Fibroblast of skin of left quadriceps (primary cell): ENCODE results near the gene GRHL1.

Source experiments
- DNase-seq, 2 experiments: peaks; one replicate each; pipeline ENCODE4 v3.0.0-alpha.2; 2013; ENCODE audit warnings: low read depth in 2 of 2

The GRHL1 gene

GRCh38 chr2:9994462-9994861, 43.0 kb downstream of the GRHL1 start:
- no peak for DNase-seq

GRCh38 chr2:9995059-9995458, 43.6 kb downstream of the GRHL1 start:
- no peak for DNase-seq

GRCh38 chr2:9996321-9996720, 44.8 kb downstream of the GRHL1 start:
- DNase-seq, result no peak

GRCh38 chr2:9997936-9998335, 46.4 kb downstream of the GRHL1 start:
- DNase-seq, result no peak

GRCh38 chr2:9998916-9999654, 47.6 kb downstream of the GRHL1 start:
- no peak for DNase-seq

GRCh38 chr2:9999693-10000092, 48.2 kb downstream of the GRHL1 start:
- no peak for DNase-seq

GRCh38 chr2:10000541-10000940, 49.0 kb downstream of the GRHL1 start:
- DNase-seq, result no peak

GRCh38 chr2:10001586-10001985, 50.1 kb downstream of the GRHL1 start:
- no peak for DNase-seq

GRCh38 chr2:10002109-10002508, 50.6 kb downstream of the GRHL1 start:
- DNase-seq, result no peak

GRCh38 chr2:10002681-10003080, 51.2 kb downstream of the GRHL1 start:
- no peak for DNase-seq

- DNase-seq, result no peak
Observed at GRCh38 chr2:10003206-10004125, 52.0 kb downstream of the GRHL1 start.

- DNase-seq, result no peak
Observed at GRCh38 chr2:10004401-10004800, 52.9 kb downstream of the GRHL1 start.

GRCh38 chr2:10004836-10005235, 53.3 kb downstream of the GRHL1 start:
- no peak for DNase-seq

- no peak for DNase-seq
Observed at GRCh38 chr2:10005461-10006235, 54.2 kb downstream of the GRHL1 start.

- DNase-seq, result no peak
Observed at GRCh38 chr2:10006236-10007161, 55.0 kb downstream of the GRHL1 start.

- DNase-seq, result no peak
Observed at GRCh38 chr2:10007435-10007834, 55.9 kb downstream of the GRHL1 start.

- no peak for DNase-seq
Observed at GRCh38 chr2:10007921-10008808, 56.7 kb downstream of the GRHL1 start.

GRCh38 chr2:10008809-10009176, 57.3 kb downstream of the GRHL1 start:
- DNase-seq, result no peak

- DNase-seq, result no peak
Observed at GRCh38 chr2:10009271-10009810, 57.8 kb downstream of the GRHL1 start.
